Omental fat pad (tissue), 4 donors: Measurements from ENCODE around the gene SLC2A8. TPM values are rescaled to one million over a fixed set of nuclear protein-coding genes. Genes with fewer than 3 reads are reported as not detected.

Source experiments
- ATAC-seq: fragments of 150-250 bp; one replicate; pipeline ENCODE4 v1.9.1; 2016; ENCODE audit warnings: mild to moderate bottlenecking, moderate library complexity; ENCODE audit not compliant: low FRiP score
- DNase-seq: peaks from one replicate; pipeline ENCODE4 v3.0.0-alpha.2; 2019; ENCODE audit warnings: low spot score
- CTCF ChIP-seq, 3 donors: fragments of 450-650 bp; IDR thresholded peaks; one replicate each; pipeline ENCODE4 v1.5.1; 2016 to 2017; ENCODE audit warnings: antibody characterized with exemption in 3 of 3, mild to moderate bottlenecking in 3 of 3, moderate library complexity in 2 of 3
- total RNA-seq, 4 donors: library from RNA; depleted of rRNA; stranded (reverse); fragments of >200 nt; gene quantifications; one replicate each; pipeline ENCODE4 v1.1.0, GENCODE V29; 2016

The SLC2A8 gene
- total RNA-seq, 4 donors from 2014 or later = 12.2 to 28.0 (median 17.8) TPM

- no peak for DNase-seq
- TF ChIP-seq CTCF (IDR thresholded peaks at IDR 0.05) = no peak
- no peak for ATAC-seq
Measured at GRCh38 chr9:127366594-127366993, 30.4 kb upstream of the SLC2A8 start.

- TF ChIP-seq CTCF (IDR thresholded peaks at IDR 0.05) = no peak
- no peak for ATAC-seq
- DNase-seq = no peak
Measured at GRCh38 chr9:127368852-127369402, 28.0 kb upstream of the SLC2A8 start.

- no peak for TF ChIP-seq CTCF (IDR thresholded peaks at IDR 0.05)
- ATAC-seq = no peak
Measured at GRCh38 chr9:127369428-127369827, 27.5 kb upstream of the SLC2A8 start.

GRCh38 chr9:127370147-127370579, 26.8 kb upstream of the SLC2A8 start:
- TF ChIP-seq CTCF (IDR thresholded peaks at IDR 0.05) = no peak
- ATAC-seq (no peak), DNase-seq (no peak)

More at GRCh38 chr9:127369428-127369827, 27.5 kb upstream of the SLC2A8 start:
- no peak for DNase-seq

- ATAC-seq (no peak), DNase-seq (no peak)
- no peak for TF ChIP-seq CTCF (IDR thresholded peaks at IDR 0.05)
Measured at GRCh38 chr9:127370672-127371648, 26.0 kb upstream of the SLC2A8 start.

GRCh38 chr9:127380479-127380878, 16.5 kb upstream of the SLC2A8 start:
- DNase-seq (no peak), ATAC-seq (no peak)
- TF ChIP-seq CTCF (IDR thresholded peaks at IDR 0.05) = no peak
